DOHH2 (cell line): ENCODE measurements around the gene GATD1.

Experiments
- H3F3A ChIP-seq: fragments of 200-600 bp; sonication (generic), shearing (Covaris generic); 2 replicates; pipeline ENCODE4 v1.6.0; 2016; ENCODE audit warnings: antibody characterized with exemption, mild to moderate bottlenecking; ENCODE audit not compliant: control insufficient read depth, insufficient read depth
- H3K27ac ChIP-seq: fragments of 200-600 bp; sonication (generic); 2 replicates; pipeline ENCODE4 v1.5.1; 2014; ENCODE audit warnings: low read depth, mild to moderate bottlenecking, low read length, moderate library complexity
- H3K27me3 ChIP-seq: fragments of 200-600 bp; sonication (generic); 2 replicates; pipeline ENCODE4 v1.6.1; 2014; ENCODE audit warnings: mild to moderate bottlenecking, low read length, mixed read lengths; ENCODE audit not compliant: control insufficient read depth
- H3K36me3 ChIP-seq: fragments of 200-600 bp; sonication (generic); 2 replicates; pipeline ENCODE4 v1.6.1; 2014; ENCODE audit warnings: mild to moderate bottlenecking, low read length, moderate library complexity, mixed read lengths; ENCODE audit not compliant: control insufficient read depth
- H3K4me1 ChIP-seq: fragments of 200-600 bp; sonication (generic); 2 replicates; pipeline ENCODE4 v1.6.1; 2014; ENCODE audit warnings: mild to moderate bottlenecking, low read length, mixed read lengths; ENCODE audit not compliant: control insufficient read depth
- H3K4me2 ChIP-seq: fragments of 200-600 bp; sonication (generic); 2 replicates; pipeline ENCODE4 v1.6.0; 2014; ENCODE audit warnings: mild to moderate bottlenecking, low read length, moderate library complexity
- H3K4me3 ChIP-seq: fragments of 200-600 bp; sonication (generic); 2 replicates; pipeline ENCODE4 v1.5.1; 2014; ENCODE audit warnings: mild to moderate bottlenecking, low read length, mixed read lengths
- H3K79me2 ChIP-seq: fragments of 200-600 bp; sonication (generic); 2 replicates; pipeline ENCODE4 v1.6.1; 2014; ENCODE audit warnings: mild to moderate bottlenecking, low read length, mixed read lengths; ENCODE audit not compliant: control insufficient read depth
- H3K9me2 ChIP-seq: fragments of 200-600 bp; sonication (generic); replicated peaks from 2 replicates; pipeline ENCODE4 v1.6.1; 2014; ENCODE audit warnings: mild to moderate bottlenecking, low read length, mixed read lengths; ENCODE audit not compliant: control insufficient read depth
- H3K9me3 ChIP-seq: fragments of 200-600 bp; sonication (generic); 2 replicates; pipeline ENCODE4 v1.6.1; 2014; ENCODE audit warnings: antibody characterized with exemption, low read length, mixed read lengths; ENCODE audit not compliant: control insufficient read depth, insufficient read depth
- H4K20me1 ChIP-seq: fragments of 200-600 bp; sonication (generic); 2 replicates; pipeline ENCODE4 v1.6.0; 2014; ENCODE audit warnings: low read depth, mild to moderate bottlenecking, antibody characterized with exemption, low read length, moderate library complexity; ENCODE audit not compliant: control insufficient read depth, insufficient read depth
- CTCF ChIP-seq: fragments of 200-600 bp; sonication (generic); IDR thresholded peaks from one replicate; pipeline ENCODE4 v1.5.1; 2014; ENCODE audit warnings: antibody characterized with exemption, mild to moderate bottlenecking, low read depth, low read length; ENCODE audit not compliant: poor library complexity, severe bottlenecking
- EZH2phosphoT487 ChIP-seq: fragments of 200-600 bp; sonication (generic); IDR thresholded peaks from 2 replicates; pipeline ENCODE4 v1.6.1; 2017; ENCODE audit warnings: borderline replicate concordance, mild to moderate bottlenecking, antibody characterized with exemption, low read length, moderate library complexity, mixed read lengths

GATD1 gene

GRCh38 chr11:804599-804964, 27.3 kb upstream of the GATD1 start:
- Histone ChIP-seq H3K36me3 (peaks cover 55% of the 10 kb centered on the region), H4K20me1 (no peaks in the 10 kb centered on the region), H3K9me2 (no peaks in the 10 kb centered on the region), H3K79me2 (peaks cover 42% of the 10 kb centered on the region), H3K9me3 (no peaks in the 10 kb centered on the region), H3K4me2 (peak overlapping the region; percentile 99), H3K27ac (peak overlapping the region; percentile 73), H3K4me3 (peak overlapping the region; percentile 91), H3K27me3 (no peaks in the 10 kb centered on the region), H3F3A (peaks cover 4% of the 10 kb centered on the region), H3K4me1 (peaks cover 38% of the 10 kb centered on the region)
- no peak for TF ChIP-seq EZH2phosphoT487
- no peak for TF ChIP-seq CTCF

GRCh38 chr11:803770-804598, 26.7 kb upstream of the GATD1 start:
- Histone ChIP-seq H3K27me3 (no peaks in the 10 kb centered on the region), H3K4me1 (peaks cover 38% of the 10 kb centered on the region), H3K4me2 (peak overlapping the region; percentile 99), H3F3A (peaks cover 5% of the 10 kb centered on the region), H3K36me3 (peaks cover 57% of the 10 kb centered on the region), H3K27ac (peak overlapping the region; percentile 73), H4K20me1 (no peaks in the 10 kb centered on the region), H3K4me3 (peak overlapping the region; percentile 91), H3K79me2 (peaks cover 38% of the 10 kb centered on the region), H3K9me2 (no peaks in the 10 kb centered on the region), H3K9me3 (no peaks in the 10 kb centered on the region)
- TF ChIP-seq CTCF (no peak), EZH2phosphoT487 (no peak)

DNA sequence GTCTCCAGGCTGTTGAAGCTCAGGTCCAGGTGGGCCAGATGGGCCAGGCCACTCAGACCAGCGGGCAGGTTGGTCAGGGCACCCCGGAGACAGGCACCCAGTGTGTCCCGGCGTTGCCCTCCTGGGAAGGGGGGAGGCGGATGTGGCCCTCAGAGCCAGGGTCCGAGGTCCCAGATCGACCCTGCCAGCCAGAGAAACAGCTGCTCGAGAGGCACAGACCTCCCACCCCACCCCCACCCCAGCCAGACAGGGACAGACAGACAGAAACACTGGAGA, 26.1 kb upstream of the GATD1 start:
- no peaks in the 10 kb centered on the region for H3K27me3 ChIP-seq
- peaks cover 54% of the 10 kb centered on the region for H3K36me3 ChIP-seq
- no peak overlapping the region for H3K27ac ChIP-seq
- peaks cover 42% of the 10 kb centered on the region for H3K4me1 ChIP-seq
- peak overlapping the region; percentile 91; the same call in 1 of the 2 replicates for H3K4me3 ChIP-seq
- peak overlapping the region; percentile 99 for H3K4me2 ChIP-seq
- H4K20me1 ChIP-seq: no peaks in the 10 kb centered on the region
- TF ChIP-seq CTCF: no peak
- no peak for TF ChIP-seq EZH2phosphoT487
- H3K9me2 ChIP-seq: no peaks in the 10 kb centered on the region
- H3F3A ChIP-seq: peaks cover 7% of the 10 kb centered on the region
- H3K79me2 ChIP-seq: peaks cover 32% of the 10 kb centered on the region
- H3K9me3 ChIP-seq: no peaks in the 10 kb centered on the region
